K562 (cell line): ENCODE results near the gene CHAD. TPM values are rescaled to one million over a fixed set of nuclear protein-coding genes. Genes with fewer than 3 reads are reported as not detected.

Experiments used
- ATAC-seq: fragments of 200-7000 bp; cut with Tn5 transposase; 3 replicates; pipeline ENCODE4 v1.9.1; 2020; ENCODE audit warnings: moderate library complexity
- BruUV-seq: library from RNA; stranded (reverse); fragments of 400-500 nt; replicated peaks from 2 replicates; lab custom pipeline; 2021; lab: Mats Ljungman, UMichigan
- CTCF ChIA-PET: fragments of 300-600 bp; formaldehyde crosslinking; extraction: SDS; loops from one replicate; lab custom pipeline; 2021; ENCODE audit warnings: low intra/inter-chr PET ratio; lab: Yijun Ruan, JAX
- POLR2A ChIA-PET: fragments of 300-600, 350-650 bp; sonication (Branson Sonifier 250); formaldehyde crosslinking; extraction: SDS; loops from one replicate; lab custom pipeline; 2021; ENCODE audit warnings: antibody characterized with exemption, inconsistent platforms; lab: Yijun Ruan, JAX
- DNase-seq, 4 experiments: peaks; one replicate each; pipeline versions ENCODE4 v3.0.0 to v3.0.0-alpha.2; 2011 to 2018; ENCODE audit warnings: low spot score in 3 of 4, mixed read lengths in 3 of 4; ENCODE audit errors: extremely low read depth in 1 of 4
- FAIRE-seq: peaks from 2 replicates; lab custom pipeline; 2011; peaks lifted over from hg19 to GRCh38; lab: Jason Lieb, UNC
- H2AFZ ChIP-seq: 2 replicates; pipeline ENCODE4 v1.6.0; 2011; ENCODE audit warnings: low read depth, low read length, control low read depth, inconsistent platforms
- H3K27ac ChIP-seq: fragments of 200-600 bp; 3 replicates; pipeline ENCODE4 v1.8.0; 2011; ENCODE audit warnings: low read depth, mild to moderate bottlenecking, control low read depth, inconsistent platforms, low read length, moderate library complexity, mixed read lengths; ENCODE audit errors: extremely low read depth
- H3K27me3 ChIP-seq, 2 experiments: fragments of 300-600 bp in 1 of 2; 2 replicates in 1 of 2; 3 replicates in 1 of 2; pipeline versions ENCODE4 v1.6.0 to v1.8.0; 2011; ENCODE audit warnings: inconsistent platforms in 2 of 2, low read length in 2 of 2, mild to moderate bottlenecking in 1 of 2, mixed read lengths in 1 of 2, moderate library complexity in 1 of 2; ENCODE audit not compliant: control insufficient read depth in 2 of 2, insufficient read depth in 2 of 2
- H3K36me3 ChIP-seq: fragments of 300-600 bp; 3 replicates; pipeline ENCODE4 v1.8.0; 2011; ENCODE audit warnings: mild to moderate bottlenecking, low read length, inconsistent platforms; ENCODE audit not compliant: control insufficient read depth, insufficient read depth
- H3K4me1 ChIP-seq, 2 experiments: fragments of 200-600 bp in 1 of 2; replicated peaks in 1 of 2; 2 replicates in 1 of 2; 3 replicates in 1 of 2; pipeline versions ENCODE4 v1.5.1 to v1.8.0; 2011; ENCODE audit warnings: inconsistent platforms in 2 of 2, low read length in 2 of 2, mild to moderate bottlenecking in 1 of 2, mixed read lengths in 1 of 2, moderate library complexity in 1 of 2; ENCODE audit not compliant: control insufficient read depth in 2 of 2, insufficient read depth in 2 of 2
- H3K4me2 ChIP-seq: 2 replicates; pipeline ENCODE4 v1.6.1; 2011; ENCODE audit warnings: low read length, control low read depth, inconsistent platforms, mixed read lengths; ENCODE audit not compliant: insufficient read depth
- H3K4me3 ChIP-seq: fragments of 200-600 bp; sonication (generic), shearing (Covaris generic); 2 replicates; pipeline ENCODE4 v1.5.1; 2016; ENCODE audit warnings: control low read depth, inconsistent platforms
- H3K79me2 ChIP-seq: fragments of 200-600 bp; 3 replicates; pipeline ENCODE4 v1.8.0; 2011; ENCODE audit warnings: low read length, inconsistent platforms; ENCODE audit not compliant: control insufficient read depth, insufficient read depth
- H3K9ac ChIP-seq, 2 experiments: 2 replicates each; pipeline versions ENCODE4 v1.6.0 to v1.6.1; 2011; ENCODE audit warnings: low read depth in 2 of 2, low read length in 2 of 2, control low read depth in 1 of 2, inconsistent platforms in 1 of 2, mild to moderate bottlenecking in 1 of 2, mixed read lengths in 1 of 2; ENCODE audit not compliant: insufficient read depth in 1 of 2
- H3K9me1 ChIP-seq: one replicate; pipeline ENCODE4 v1.6.0; 2011; ENCODE audit warnings: inconsistent platforms, mild to moderate bottlenecking, low read length, moderate library complexity; ENCODE audit not compliant: control insufficient read depth, insufficient read depth
- H3K9me3 ChIP-seq: replicated peaks from 2 replicates; pipeline ENCODE4 v1.5.1; 2011; ENCODE audit warnings: low read depth, low read length, inconsistent platforms; ENCODE audit not compliant: control insufficient read depth, insufficient read depth
- H4K20me1 ChIP-seq: replicated peaks from 2 replicates; pipeline ENCODE4 v1.6.1; 2011; ENCODE audit warnings: low read length, inconsistent platforms, mixed read lengths; ENCODE audit not compliant: control insufficient read depth, insufficient read depth
- ARHGAP35 ChIP-seq: fragments of 450-650 bp; IDR thresholded peaks from 2 replicates; pipeline ENCODE4 v1.6.1; 2018; ENCODE audit not compliant: partially characterized antibody
- BACH1 ChIP-seq: fragments of 200-800 bp; sonication (Bioruptor generic); IDR thresholded peaks from 2 replicates; pipeline ENCODE4 v1.6.1; 2016; ENCODE audit warnings: missing genetic modification characterization, missing compliant biosample characterization
- CAMTA2 ChIP-seq: fragments of 250-450 bp; sonication (Bioruptor Pico); conservative IDR thresholded peaks from 2 replicates; pipeline ENCODE4 v1.5.1; 2022
- CBX1 ChIP-seq: sonication (generic); IDR thresholded peaks from 2 replicates; pipeline ENCODE4 v1.6.1; 2016; ENCODE audit warnings: antibody characterized with exemption, low read depth, mild to moderate bottlenecking
- CGGBP1 ChIP-seq: fragments of 250-450 bp; sonication (Bioruptor Pico); IDR thresholded peaks from 2 replicates; pipeline ENCODE4 v1.9.0; 2021; ENCODE audit warnings: mild to moderate bottlenecking
- GABPA ChIP-seq: fragments of 200-800 bp; sonication (Bioruptor generic); conservative IDR thresholded peaks from 2 replicates; pipeline ENCODE4 v1.6.1; 2016; ENCODE audit warnings: low read depth, missing genetic modification characterization, missing compliant biosample characterization
- KDM1A ChIP-seq, 2 experiments: fragments of 450-650 bp; IDR thresholded peaks; 2 replicates each; pipeline ENCODE4 v1.6.1; 2016; ENCODE audit warnings: mild to moderate bottlenecking in 2 of 2
- NR2C1 ChIP-seq, 2 experiments: fragments of 450-650 bp; IDR thresholded peaks; 2 replicates each; pipeline ENCODE4 v1.6.1; 2017; ENCODE audit warnings: mild to moderate bottlenecking in 2 of 2, antibody characterized with exemption in 1 of 2, inconsistent platforms in 1 of 2, missing compliant biosample characterization in 1 of 2, missing genetic modification characterization in 1 of 2
- RCOR1 ChIP-seq, 2 experiments: IDR thresholded peaks; 2 replicates each; pipeline ENCODE4 v1.6.1; 2012; ENCODE audit warnings: low read depth in 2 of 2, low read length in 2 of 2, borderline replicate concordance in 1 of 2, improper control_type of control experiment in 1 of 2
- ZKSCAN8 ChIP-seq: fragments of 200-800 bp; sonication (Bioruptor generic); IDR thresholded peaks from 2 replicates; pipeline ENCODE4 v1.6.1; 2016; ENCODE audit warnings: missing genetic modification characterization, missing compliant biosample characterization
- ZNF263 ChIP-seq: sonication (generic); formaldehyde crosslinking; IDR thresholded peaks from 2 replicates; pipeline ENCODE4 v1.8.0; 2022; ENCODE audit warnings: mild to moderate bottlenecking, missing genetic modification reagents, borderline replicate concordance
- ZNF3 ChIP-seq: fragments of 250-450 bp; sonication (Bioruptor Pico); IDR thresholded peaks from 2 replicates; pipeline ENCODE4 v1.5.0; 2021; ENCODE audit warnings: mild to moderate bottlenecking, moderate library complexity
- ZNF395 ChIP-seq: fragments of 200-800 bp; sonication (Bioruptor generic); IDR thresholded peaks from 2 replicates; pipeline ENCODE4 v1.6.1; 2017; ENCODE audit warnings: missing genetic modification characterization, missing compliant biosample characterization
- ZNF639 ChIP-seq, 2 experiments: fragments of 200-800 bp in 1 of 2; sonication (Bioruptor generic) in 1 of 2; sonication (generic) in 1 of 2; formaldehyde crosslinking in 1 of 2; IDR thresholded peaks in 1 of 2; conservative IDR thresholded peaks in 1 of 2; 2 replicates each; pipeline versions ENCODE4 v1.5.0 to v1.6.1; 2016 to 2020; ENCODE audit warnings: missing compliant biosample characterization in 1 of 2, missing genetic modification characterization in 1 of 2, missing genetic modification reagents in 1 of 2
- ZNF695 ChIP-seq: fragments of 450-650 bp; formaldehyde crosslinking; IDR thresholded peaks from 2 replicates; pipeline ENCODE4 v1.4.0; 2020; ENCODE audit warnings: mild to moderate bottlenecking, moderate library complexity
- WGBS: fragments of 100-300 bp; shearing (Covaris generic); methylation state at CpG from one replicate; pipeline ENCODE4 v1.1.6; 2016; ENCODE audit warnings: low coverage, mixed read lengths; ENCODE audit not compliant: insufficient coverage; ENCODE audit errors: missing lambda C conversion rate; 5-methylcytosine and 5-hydroxymethylcytosine counted together
- in situ Hi-C: fragments of 300-500 bp; cut with MboI; formaldehyde crosslinking; loops from 4 replicates; pipeline ENCODE4 v1.15.0; 2018; ENCODE audit warnings: inconsistent platforms, mixed read lengths
- intact Hi-C: fragments of 100-400 bp; cut with micrococcal nuclease; formaldehyde crosslinking; loops from 2 replicates; pipeline ENCODE4 v1.14.2; 2022
- polyA plus RNA-seq, 8 experiments: library from polyadenylated mRNA; depleted of rRNA in 4 of 8; stranded (reverse) in 5 of 8; unstranded in 3 of 8; fragments of >200 nt; fragmentation: Nextera tagmentation in 2 of 8; fragmentation: Illumina TruSeq in 1 of 8; extraction: Ambion mirVana in 2 of 8; extraction: Trizol in 1 of 8; gene quantifications; 2 replicates each; pipeline versions ENCODE4 v1.2.1 to v1.2.3, GENCODE V29; 2011 to 2014; ENCODE audit warnings: inconsistent platforms in 1 of 8, missing spikeins in 1 of 8
- total RNA-seq, 7 experiments: library from RNA; depleted of rRNA in 6 of 7; stranded (reverse); fragments of >200 nt in 6 of 7; fragmentation: Illumina TruSeq in 2 of 7; extraction: Trizol in 2 of 7; gene quantifications; 2 replicates each; pipeline versions ENCODE4 v1.2.1 to v1.2.3, GENCODE V29; 2011 to 2021; ENCODE audit warnings: low replicate concordance in 1 of 7

The CHAD gene
- total and polyA plus RNA-seq, 9 of the 15 experiments (the other 6 are each of a cell fraction or from before 2014, with no cell fraction given), result not detected

DNA sequence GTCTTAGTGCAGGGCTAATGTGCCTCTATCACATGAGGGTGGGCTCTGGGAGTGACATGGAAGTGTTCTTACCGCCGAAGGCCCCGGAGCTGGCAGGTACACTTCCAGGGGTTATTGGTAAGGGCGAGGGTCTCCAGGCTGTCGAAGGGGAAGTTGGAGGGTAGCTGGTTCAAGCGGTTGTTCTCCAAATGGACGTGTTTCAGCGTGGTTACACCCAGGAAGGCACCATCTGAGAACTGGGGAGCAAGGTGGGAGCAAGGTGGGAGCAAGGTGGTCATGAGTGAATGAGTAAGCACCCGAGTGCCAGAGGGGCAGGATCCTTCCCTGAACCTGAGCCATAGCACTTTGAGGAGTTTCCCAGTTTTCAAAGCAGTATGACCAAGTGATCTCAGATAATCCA lies 3.0 kb downstream of the CHAD start (continued):
- TF ChIP-seq ZNF639 (CRISPR knock-in tag; conservative IDR thresholded peaks at IDR 0.05 in 1 of 2, IDR thresholded peaks at IDR 0.05 in 1 of 2), result no peak
- no peak for TF ChIP-seq NR2C1 (IDR thresholded peaks at IDR 0.05)
- no peak for TF ChIP-seq NR2C1 (tag; IDR thresholded peaks at IDR 0.05)

GRCh38 chr17:50465171-50465570 lies 3.5 kb downstream of the CHAD start:
- no peak overlapping the region for H3K4me3 ChIP-seq
- in situ Hi-C loops (no loop called here), intact Hi-C loops (no loop called here)
- BruUV-seq, result no TSS peak
- H2AFZ ChIP-seq, result no peak overlapping the region
- H3K4me2 ChIP-seq, result no peak overlapping the region
- DNase-seq, result no peak
- peaks cover 19 to 84% of the 10 kb centered on the region in 2 experiments; a peak in 4 of 5 replicates for H3K27me3 ChIP-seq
- no peak for ATAC-seq
- H3K36me3 ChIP-seq, result no peaks in the 10 kb centered on the region
- no peaks in the 10 kb centered on the region for H3K9me1 ChIP-seq
- ChIA-PET CTCF (no interaction called here), POLR2A (interaction anchor here (1.2 kb wide), 1 partner anchor 14 kb away, joined by 3 read pairs; no protein-coding TSS in a partner anchor)
- TF ChIP-seq ZNF3 (no peak), ZNF695 (CRISPR knock-in tag) (no peak), ARHGAP35 (no peak), ZKSCAN8 (CRISPR knock-in tag) (no peak), BACH1 (tag) (no peak), GABPA (tag) (no peak), CGGBP1 (CRISPR knock-in tag) (no peak), KDM1A (IDR thresholded peaks at IDR 0.05) (no peak), ZNF263 (CRISPR knock-in tag) (no peak), CBX1 (no peak), RCOR1 (IDR thresholded peaks at IDR 0.05; ENCODE audit: borderline replicate concordance in 1 of 2, low read depth in 2 of 2, low read length in 2 of 2) (no peak), CAMTA2 (CRISPR knock-in tag) (no peak), ZNF395 (CRISPR knock-in tag) (no peak)
- no peak overlapping the region for H3K9ac ChIP-seq
- peaks cover 16% of the 10 kb centered on the region for H4K20me1 ChIP-seq
- no peak for FAIRE-seq
- H3K79me2 ChIP-seq, result no peaks in the 10 kb centered on the region
- peaks cover 0 to 22% of the 10 kb centered on the region in 2 experiments; a peak in 2 of 5 replicates for H3K4me1 ChIP-seq
- no peak overlapping the region for H3K27ac ChIP-seq
- 11% methylated on average over 6 of the region's 6 CpGs for WGBS
- H3K9me3 ChIP-seq, result no peaks in the 10 kb centered on the region
